22Rv1 (cell line): ENCODE measurements around the gene ACOT7.

Source experiments
- ZFX ChIP-seq: fragments of 450-650 bp; IDR thresholded peaks from 2 replicates; pipeline ENCODE4 v1.6.1; 2017; ENCODE audit warnings: antibody characterized with exemption, borderline replicate concordance
- TF ChIP-seq, protein P1 (sequence below): fragments of 450-650 bp; IDR thresholded peaks from 2 replicates; pipeline ENCODE4 v1.5.1; 2017; ENCODE audit warnings: mild to moderate bottlenecking

DNA sequence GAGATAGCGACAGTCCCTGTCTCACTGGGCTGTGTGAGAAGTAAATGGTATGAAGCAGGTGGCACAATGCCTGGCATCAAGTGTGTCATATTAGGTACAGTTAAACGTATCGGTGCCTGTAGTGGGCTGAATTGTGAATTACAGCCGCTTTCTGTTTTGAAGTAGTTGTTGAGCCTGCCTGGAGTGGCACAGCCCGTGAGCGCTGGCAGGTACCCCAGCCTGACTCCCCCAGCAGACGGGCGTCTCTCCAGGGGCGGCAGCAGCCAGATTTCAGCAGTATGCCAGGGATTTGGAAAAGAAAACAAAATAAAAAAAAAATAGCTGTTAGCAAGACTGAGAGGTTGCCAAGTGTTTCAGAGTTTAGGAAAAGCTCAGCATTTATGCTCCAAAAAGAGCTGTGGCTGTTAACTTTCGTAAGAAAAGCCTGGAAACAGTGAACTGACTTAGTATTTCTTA lies 106.1 kb downstream of the ACOT7 start:
- TF ChIP-seq, protein P1, sequence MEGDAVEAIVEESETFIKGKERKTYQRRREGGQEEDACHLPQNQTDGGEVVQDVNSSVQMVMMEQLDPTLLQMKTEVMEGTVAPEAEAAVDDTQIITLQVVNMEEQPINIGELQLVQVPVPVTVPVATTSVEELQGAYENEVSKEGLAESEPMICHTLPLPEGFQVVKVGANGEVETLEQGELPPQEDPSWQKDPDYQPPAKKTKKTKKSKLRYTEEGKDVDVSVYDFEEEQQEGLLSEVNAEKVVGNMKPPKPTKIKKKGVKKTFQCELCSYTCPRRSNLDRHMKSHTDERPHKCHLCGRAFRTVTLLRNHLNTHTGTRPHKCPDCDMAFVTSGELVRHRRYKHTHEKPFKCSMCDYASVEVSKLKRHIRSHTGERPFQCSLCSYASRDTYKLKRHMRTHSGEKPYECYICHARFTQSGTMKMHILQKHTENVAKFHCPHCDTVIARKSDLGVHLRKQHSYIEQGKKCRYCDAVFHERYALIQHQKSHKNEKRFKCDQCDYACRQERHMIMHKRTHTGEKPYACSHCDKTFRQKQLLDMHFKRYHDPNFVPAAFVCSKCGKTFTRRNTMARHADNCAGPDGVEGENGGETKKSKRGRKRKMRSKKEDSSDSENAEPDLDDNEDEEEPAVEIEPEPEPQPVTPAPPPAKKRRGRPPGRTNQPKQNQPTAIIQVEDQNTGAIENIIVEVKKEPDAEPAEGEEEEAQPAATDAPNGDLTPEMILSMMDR, result no peak
- TF ChIP-seq ZFX, result no peak
